Stimulated activated CD4-positive, alpha-beta T cell treated with anti-CD3 and anti-CD28 coated beads, Interleukin-15, amount 100 ng/mL, for 48 hours (primary cell): ENCODE measurements around the gene RSRP1.
"Not testable (repeated sequence)": the region's sequence is repeated elsewhere in the genome, so short reads cannot be mapped to it uniquely, and the experiment has no call there.

Source experiments
- DNase-seq, 2 donors: peaks; one replicate each; pipeline ENCODE4 v3.0.0-alpha.2; 2020; ENCODE audit warnings: low read depth in 2 of 2

Gene RSRP1, protein sequence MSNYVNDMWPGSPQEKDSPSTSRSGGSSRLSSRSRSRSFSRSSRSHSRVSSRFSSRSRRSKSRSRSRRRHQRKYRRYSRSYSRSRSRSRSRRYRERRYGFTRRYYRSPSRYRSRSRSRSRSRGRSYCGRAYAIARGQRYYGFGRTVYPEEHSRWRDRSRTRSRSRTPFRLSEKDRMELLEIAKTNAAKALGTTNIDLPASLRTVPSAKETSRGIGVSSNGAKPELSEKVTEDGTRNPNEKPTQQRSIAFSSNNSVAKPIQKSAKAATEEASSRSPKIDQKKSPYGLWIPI

DNA sequence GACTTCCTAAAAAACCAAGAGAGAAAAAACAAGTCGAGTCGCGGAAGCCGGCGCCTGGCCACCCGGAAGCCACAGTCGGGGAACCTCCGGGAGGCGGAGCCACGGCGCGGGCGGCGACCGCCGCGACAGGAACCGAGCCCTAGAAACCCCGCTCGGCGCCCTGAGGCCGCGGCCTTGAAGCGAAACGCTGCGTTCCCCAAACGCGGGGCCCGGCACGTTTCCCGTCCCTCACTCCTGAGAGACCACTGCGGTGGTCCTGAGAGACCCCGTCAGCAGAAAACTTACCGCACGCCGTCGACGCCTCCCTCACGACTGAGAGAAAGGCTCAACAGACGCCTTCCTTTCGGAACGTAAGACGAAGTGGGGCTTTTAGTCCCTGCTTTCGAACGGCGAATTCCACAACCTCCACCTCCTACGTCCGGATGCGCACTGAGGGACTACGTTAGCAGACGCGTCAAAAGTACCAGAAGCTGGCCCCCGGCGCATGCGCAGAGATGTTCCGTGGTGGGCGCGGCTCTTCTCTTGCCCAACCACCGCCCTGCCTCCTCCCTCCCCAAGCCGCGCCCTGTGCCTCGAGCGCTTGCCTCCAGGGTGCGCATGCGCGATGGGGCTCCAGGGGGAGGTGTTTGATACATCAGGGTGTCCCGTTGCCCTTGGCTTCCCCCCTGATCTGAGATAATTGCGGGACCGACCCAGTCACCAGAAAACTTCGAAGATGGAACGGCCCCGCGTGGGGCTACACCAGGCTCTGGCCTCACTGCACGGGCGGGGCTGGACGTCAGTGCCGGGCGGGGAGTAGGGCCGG, at the start of gene RSRP1:
RSRP1 (minus strand) TSS at position 431 of the 805 bp plus-strand sequence. CDS start 491 bp downstream, outside the sequence.
- peak; percentile 99 for DNase-seq

DNA sequence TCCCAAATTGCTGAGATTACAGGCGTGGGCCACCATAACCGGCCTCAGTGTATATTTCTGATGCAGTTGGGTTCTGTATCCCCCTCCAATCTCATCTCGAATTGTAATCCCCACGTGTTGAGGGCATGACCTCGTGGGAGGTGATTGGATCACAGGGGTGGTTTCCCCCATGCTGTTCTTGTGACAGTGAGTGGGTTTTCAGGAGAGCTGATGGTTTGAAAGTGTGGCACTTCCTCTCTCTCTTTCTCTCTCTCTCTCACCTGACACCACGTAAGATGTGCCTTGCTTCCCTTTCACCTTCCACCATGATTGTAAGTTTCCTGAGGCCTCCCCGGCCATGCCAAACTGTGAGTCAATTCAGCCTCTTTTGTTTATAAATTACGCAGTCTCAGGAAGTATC, 49.2 kb upstream of the RSRP1 start:
- DNase-seq: not testable (repeated sequence)

DNA sequence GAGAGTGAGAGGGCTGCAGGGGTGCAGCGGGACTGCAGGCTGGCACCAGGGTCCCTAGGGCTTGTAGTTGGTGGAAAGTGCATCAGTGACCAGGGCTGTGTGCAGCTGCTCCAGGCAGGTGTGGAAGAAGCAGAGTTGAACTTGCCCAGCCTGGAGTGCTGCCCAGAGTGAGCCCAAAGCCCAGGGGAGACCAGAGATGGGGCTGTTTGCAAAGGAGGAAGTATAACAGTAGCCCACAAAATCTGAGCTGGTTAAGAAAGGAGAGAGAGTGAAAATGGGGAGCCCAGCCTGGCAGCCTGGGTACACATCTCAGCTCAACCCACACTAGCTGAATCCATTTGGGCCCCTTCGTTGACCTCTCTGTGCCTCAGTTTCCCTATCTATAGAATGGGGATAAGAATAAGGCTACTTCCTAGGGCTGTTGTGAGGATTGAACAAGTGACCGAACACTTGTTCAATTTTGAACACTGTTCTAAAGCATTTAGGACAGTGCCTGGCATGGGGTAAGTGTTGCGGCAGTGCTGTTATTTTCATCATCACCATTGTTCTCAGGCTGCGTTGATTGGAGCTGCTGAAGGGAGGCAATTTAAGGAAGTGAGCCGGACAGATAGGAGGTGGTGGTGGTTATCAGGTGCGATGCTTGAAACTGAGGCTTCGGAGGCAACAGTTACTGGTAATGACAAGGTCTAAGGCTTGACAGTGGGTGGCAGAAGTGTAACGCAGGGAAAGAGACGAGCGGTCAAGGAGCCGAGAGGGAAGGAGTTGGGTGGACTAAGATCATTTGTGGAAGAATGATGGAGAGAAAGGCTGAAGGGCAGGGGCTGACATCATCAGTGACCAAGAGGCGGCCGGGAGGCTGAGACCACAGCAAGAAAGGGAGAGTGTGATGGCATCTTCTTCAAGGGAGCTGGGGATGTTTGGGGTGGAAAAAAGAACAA, 47.9 kb upstream of the RSRP1 start:
- DNase-seq: not testable (repeated sequence)

DNA sequence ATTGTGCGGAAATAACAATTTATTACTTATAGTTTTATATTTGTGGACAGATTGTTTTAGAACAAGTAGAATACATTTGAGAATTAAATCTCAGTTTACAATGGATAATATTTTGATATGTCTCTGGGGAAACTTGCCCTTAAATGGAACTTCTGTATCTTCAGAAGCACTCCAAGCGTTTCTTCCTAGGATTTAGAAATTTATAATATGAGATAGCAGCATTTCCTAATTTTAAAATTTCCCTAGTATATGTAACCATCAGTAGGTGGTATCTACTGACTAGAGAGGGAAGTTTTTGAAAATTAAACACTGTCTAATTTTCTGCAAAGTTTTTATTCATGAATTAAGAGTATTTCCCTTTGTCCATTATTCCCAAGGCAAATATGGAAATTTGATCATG, 46.2 kb upstream of the RSRP1 start:
- DNase-seq: not testable (repeated sequence)

DNA sequence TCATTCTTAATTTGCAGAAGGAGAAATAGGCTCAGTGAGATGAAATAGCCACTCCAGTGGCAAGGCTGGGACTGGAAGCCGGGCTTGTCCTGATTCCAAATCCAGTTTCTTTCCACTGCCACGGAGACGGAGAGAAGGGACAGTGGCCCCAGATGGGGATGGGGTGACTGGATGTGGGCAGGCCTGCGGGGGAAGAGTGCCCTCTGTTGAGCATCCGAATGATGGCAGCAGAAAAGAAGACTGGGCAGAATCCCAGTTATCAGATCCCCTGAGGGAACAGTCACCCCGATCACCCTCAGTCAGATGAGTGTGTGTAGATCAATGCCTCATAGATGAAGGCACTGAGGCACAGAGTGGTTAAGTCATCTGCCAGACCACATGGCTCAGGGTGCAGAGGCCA, 42.8 kb upstream of the RSRP1 start:
- DNase-seq: not testable (repeated sequence)

DNA sequence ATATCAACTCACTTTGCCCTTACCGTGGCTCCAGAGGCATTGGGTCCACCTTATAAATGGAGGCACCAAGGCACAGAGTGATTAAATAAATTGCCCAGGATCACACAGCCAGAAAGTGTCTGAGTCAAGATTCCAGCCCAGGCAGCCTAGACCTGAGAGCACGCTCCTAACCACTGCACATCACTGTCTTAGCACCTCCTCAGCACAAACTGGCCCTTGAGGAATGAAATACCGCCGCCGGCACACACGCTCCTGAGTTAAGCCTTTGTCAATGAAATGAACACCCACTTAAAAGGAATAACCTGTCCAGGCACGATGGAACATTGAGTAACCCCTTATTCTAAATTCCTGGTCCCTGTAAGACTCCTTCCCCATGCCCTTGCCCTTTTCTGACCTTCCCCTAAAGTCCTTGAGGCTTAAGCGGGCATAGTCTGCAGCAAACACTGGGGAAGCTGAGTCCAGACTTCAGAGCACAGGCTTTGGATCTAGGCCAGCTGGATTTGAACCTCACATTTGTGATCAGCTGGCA, 41.4 kb upstream of the RSRP1 start:
- DNase-seq: not testable (repeated sequence)

DNA sequence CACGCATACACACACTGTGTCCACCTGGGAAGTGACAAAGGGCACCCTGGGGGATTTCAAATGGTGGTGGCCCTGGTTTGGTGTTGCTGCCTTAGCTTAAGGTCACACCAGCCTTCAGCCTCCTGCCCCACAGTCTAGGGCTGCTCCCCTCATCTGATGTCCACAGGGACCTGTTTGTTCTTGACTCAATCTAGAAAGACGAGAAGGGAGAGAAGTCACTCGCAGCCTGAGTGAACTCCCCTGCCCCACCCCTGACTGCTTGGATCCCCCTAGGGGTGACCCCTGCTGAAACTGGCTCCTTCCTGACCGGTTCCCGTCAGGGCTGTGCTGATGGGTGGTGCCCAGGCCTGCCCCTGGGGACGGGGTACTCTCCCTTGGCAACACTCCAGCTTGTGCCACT, 39.9 kb upstream of the RSRP1 start:
- not testable (repeated sequence) for DNase-seq

DNA sequence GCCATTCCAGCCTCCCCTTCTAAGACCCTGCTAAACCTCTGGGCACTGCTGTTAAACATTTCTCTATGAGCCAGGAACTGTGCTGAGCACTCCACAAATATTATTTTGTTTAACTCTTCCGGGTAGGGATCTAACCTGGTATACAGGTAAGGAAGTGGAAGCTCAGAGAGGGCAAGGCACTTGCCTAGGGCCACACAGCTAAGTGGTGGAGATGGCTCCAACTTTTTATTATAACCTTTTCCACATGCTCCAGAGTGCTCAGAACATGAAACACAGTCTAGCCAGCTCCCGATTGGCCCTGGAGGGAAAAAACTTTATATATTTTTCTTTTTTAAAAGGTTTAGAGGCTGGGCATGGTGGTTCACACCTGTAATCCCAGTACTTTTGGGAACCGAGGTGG, 38.6 kb upstream of the RSRP1 start:
- not testable (repeated sequence) for DNase-seq

DNA sequence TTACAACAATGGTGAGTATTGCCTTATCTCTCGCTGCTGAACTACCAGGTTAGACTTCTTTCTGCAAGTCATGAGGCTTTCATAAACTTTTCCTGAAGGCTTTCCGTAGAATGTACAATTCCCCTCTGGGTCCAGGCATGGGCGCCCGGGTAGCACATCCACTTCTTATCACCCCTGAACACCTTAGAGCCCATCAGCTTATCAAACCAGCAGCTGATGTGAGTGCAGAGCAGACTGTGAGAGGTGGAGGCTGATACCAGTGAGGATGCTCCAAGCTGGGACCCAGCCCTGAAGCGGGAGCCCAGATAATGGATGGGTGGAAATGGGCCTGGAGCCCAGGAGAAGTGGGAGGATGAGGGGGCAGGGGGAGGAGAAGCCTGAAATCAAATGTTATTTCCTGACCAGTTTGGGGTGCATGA, 32.4 kb upstream of the RSRP1 start:
- not testable (repeated sequence) for DNase-seq

DNA sequence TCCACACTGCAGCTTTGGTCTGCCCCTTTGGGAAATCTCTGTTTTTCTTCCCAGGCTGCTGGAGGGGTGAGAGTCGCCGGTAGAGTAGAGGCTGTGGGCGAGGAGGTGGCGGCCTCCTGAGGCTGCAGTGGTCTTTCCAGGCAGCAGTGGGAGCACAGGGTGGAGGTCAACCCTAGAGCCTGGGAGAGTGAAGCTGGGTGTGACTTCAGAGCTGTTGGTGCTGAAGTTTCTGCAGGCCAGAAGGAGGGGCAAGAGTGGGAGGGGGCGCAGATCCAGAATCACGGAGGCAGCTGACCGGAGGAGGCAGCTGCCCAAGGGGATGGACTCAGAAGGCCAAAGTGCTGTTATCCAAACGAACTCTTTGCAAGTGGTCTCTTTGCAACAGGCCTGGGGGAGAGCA, 31.5 kb upstream of the RSRP1 start:
- not testable (repeated sequence) for DNase-seq

DNA sequence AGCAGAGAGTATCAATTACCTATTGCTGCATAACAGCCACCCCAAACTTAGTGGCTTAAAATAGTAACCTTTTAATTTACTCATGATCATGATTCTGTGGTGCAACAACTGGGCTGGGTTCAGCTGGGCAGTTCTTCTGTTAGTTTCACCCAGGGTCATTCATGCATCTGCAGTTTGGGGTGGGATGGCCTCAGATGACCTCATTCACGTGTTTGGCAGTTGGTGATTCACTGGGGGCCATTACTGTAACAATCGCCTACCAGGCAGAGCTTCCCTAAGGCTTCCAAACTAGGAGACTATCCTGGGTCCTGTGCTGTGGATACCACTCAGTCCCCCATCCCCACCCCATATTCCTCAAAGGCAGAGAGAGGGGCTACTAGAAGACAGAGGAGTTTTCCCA, 31.1 kb upstream of the RSRP1 start:
- DNase-seq: not testable (repeated sequence)

DNA sequence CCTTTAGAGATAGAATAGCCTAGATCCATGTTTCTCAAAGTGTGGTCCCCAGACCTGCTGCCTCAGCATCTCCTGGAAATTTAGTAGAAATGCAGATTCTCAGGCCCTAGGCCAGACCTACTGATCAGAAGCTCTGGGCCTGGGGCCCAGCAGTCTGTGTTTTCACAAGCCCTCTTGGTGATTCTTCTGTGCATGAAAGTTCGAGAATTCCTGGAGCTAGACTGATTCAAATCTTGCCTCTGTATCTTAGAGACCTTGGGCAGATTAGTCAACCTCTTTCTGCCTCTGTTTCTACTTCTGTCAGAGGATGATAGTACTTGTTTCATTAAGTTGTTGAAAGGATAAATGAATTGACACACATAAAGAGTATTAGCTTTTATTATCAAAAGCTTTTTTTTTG, 30.0 kb upstream of the RSRP1 start:
- not testable (repeated sequence) for DNase-seq

DNA sequence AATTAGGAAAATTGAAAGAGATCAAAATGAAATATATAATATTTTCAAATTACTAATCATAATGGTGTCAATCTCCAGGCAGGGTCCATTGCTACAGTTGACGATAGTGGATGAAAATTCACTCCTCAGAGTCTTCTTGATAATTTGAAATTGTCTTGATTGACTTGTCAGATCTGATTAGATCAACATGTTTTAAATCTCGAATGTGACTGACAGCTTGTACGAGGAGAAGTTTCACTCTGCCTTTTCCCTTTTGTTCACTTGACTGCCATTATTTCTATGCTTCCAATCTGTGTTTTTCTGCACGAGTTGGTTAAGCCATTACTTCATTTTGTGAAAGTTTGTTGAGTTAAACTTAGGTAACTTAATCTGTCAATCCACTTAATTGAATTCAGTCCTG, 28.4 kb upstream of the RSRP1 start:
- DNase-seq: not testable (repeated sequence)

DNA sequence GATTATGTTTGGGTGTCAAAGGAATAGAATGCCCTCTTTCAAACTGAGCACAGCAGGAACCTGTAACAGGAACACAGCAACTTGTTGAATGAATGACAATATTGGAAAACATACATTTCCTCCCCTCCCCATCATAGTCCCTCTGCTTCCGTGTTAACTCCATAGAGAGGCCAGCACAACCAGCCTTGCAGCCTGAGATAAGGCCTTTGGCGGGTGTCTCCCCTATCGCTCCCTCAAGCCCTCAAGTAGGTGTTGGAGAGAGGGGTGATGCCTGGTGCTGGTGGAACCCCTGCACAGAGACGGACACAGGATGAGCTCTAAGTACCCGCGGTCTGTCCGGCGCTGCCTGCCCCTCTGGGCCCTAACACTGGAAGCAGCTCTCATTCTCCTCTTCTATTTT, 25.0 kb upstream of the RSRP1 start, which contains the start of gene RHD:
RHD (plus strand) TSS at position 272 of the 400 bp plus-strand sequence; CDS start at position 311, 39 bp downstream.
- not testable (repeated sequence) for DNase-seq

DNA sequence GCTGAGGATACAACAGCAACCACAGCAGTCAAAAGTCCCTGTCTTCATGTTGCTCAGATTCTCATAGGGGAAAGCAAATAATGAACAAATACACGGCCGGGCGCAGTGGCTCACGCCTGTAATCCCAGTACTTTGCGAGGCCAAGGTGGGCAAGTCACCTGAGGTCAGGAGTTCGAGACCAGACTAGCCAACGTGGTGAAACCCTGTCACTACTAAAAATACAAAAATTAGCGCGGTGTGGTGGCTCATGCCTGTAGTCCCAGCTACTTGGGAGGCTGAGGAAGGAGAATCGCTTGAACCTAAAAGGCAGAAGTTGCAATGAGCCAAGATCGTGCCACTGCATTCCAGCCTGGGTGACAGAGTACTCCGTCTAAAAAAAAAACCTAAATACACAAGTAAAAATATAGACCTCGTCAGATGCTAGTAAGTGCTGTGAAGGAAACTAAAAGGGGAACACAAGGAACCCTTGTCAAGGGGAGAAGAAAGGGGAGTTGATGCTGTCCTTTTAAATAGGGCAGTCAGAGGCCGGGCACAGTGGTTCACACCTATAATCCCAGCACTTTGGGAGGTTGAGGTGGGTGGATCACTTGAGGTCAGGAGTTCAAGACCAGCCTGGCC, 21.0 kb upstream of the RSRP1 start:
- DNase-seq: not testable (repeated sequence)

DNA sequence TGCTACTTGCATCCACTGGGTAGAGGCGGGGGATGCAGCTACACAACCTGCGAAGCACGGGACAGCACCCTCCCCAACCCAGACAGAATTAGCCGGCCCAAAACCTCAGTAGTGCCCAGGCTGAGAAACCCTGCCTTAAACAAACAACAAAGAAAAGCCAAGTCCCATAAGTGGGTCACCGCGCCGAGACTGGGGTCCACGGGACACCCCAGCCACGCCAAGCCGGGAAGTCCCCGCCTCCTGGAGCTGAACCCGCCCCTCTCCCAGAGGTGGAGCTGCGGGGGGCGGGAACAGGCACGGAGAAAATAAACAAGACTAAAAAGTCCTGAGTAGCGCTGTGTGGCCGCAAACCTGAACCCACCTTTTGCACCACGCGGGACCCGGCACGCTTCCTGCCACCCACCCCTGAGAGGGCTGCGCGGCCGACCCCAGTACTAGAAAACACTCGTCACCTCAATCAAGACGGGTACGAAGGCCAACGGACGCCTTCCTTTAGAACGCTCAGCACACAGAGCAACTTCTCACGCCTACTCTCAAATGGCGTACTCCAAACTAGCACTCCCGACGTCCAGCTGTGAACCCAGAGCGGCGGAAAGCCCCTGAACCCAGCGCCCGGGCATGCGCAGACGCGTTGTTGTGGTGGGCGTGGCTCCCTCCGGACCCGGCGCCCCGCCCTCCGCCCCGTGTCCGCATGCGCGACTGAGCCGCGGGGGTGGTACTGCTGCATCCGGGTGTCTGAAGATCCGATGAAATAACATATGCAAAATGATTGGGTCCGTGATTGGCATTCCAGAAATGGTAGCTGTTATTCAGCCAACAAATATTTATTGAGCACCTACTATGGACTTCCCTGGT, 20.3 kb upstream of the RSRP1 start:
- DNase-seq: peak; percentile 79 to 88

DNA sequence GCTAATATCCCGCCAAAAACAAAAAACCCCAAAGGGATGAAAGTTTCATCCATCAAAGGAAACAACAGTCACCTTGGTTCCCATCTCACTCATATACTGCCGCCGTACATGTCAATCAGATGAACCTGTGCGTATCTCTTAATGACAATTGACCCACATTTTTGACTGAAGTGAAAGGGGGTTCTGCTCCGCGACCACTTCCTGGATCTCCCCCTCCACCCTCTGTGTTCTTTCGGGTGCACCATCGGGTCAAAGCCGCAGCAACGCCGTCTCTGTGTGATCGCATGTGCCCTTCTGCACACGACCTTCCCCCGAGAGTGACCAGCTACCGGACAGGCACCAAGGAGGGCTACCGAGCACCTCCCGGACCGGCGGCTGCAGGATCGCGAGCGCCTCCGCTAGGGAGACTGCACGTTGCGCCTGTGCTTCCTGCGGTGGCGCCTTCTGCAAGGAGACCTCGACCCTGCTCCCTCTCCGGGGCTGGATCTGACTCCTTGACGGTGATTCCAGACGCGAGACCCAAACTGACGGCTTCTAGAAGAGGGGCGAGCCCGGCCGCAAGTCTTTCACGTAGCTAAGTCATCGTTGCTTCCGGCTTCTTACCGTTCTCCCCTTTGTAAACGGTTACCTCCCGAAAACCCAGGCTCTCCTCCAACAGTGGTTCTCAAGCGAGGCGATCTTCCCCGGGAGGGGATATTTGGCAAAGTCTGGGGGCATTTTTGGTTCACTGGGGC, 19.5 kb upstream of the RSRP1 start:
- not testable (repeated sequence) for DNase-seq

DNA sequence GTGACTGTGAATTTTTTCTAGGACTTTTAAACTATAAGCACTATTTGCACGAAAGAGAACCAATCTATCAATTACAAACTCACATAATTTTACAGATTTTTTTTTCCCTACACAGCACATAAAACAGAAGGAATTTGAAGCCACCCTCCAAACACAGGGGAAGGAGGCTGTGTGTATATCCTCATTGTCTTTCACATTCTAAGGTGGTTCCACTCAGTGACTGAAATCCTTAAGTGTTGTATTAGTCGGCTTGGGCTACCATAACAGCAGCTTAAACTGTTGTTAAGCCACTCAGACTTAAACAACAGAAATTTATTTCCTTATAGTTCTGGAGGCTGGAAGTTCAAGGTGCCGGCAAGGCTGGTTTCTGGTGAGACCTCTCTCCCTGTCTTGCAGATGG, 13.1 kb upstream of the RSRP1 start:
- DNase-seq: not testable (repeated sequence)

DNA sequence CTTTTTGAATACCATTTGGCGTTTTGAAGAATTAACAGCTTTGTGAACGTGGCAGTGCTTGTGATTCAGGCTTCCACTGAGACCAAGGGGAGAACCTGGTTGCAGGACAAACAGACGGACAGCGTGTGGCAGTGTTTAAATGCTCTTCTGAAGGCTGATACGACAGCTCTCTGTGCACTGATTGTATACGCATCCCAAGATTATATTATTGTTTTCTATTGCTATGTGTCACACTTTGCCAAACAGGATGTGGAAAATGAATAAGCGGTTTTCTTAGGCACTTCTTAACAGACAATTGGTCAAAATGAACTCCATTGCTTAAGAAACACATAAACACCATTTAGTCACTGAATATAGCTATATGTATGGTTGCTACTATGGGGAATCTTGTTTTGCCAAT, 12.6 kb upstream of the RSRP1 start:
- DNase-seq: not testable (repeated sequence)
